HG03432 (cell line): ENCODE measurements around the gene ETV6.

ENCODE experiments used
- ATAC-seq: cut with Tn5 transposase; IDR thresholded peaks from one replicate; pipeline ENCODE4 v1.9.1; 2021; ENCODE audit warnings: mild to moderate bottlenecking, moderate library complexity; ENCODE audit not compliant: unreplicated experiment

ETV6 gene

DNA sequence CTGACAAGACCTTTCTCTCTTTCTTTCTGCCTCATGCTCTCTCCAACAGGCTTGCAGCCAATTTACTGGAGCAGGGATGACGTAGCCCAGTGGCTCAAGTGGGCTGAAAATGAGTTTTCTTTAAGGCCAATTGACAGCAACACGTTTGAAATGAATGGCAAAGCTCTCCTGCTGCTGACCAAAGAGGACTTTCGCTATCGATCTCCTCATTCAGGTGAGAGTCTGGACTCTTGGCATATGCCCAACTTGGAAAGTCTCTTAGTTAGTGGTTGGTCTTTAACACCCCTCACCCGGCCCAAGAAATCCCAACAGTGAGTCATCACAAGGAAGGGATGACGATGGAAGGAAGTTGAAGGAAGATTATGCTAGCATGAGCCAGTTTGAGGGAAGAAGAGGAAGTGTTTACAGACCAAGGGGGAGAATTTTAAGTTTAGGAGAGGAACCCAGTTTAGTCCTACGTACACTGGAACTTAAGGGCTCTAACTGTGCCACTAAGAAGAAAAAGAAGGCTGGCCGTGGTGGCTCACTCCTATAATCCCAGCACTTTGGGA is 189.7 kb downstream of the ETV6 start:
- ATAC-seq = no peak

DNA sequence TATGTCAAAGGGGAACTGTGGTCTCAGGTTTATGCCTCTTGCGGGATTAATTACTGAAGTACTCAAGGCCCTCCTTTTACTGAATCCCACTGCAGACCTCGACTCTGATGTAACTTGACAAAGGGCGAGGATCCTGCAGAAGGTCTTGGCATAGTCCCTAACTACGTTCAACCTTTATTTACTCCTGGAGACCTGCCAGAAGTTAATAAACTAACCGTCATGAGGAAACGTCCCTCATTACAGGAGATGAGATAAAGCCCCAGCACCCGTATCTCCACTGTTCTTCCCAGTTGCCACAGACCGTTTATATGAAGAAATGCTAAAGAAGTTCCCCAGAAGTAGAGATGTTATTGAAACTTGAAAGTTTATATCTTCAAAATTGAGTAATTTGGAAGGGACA is 190.9 kb downstream of the ETV6 start:
- no peak for ATAC-seq

DNA sequence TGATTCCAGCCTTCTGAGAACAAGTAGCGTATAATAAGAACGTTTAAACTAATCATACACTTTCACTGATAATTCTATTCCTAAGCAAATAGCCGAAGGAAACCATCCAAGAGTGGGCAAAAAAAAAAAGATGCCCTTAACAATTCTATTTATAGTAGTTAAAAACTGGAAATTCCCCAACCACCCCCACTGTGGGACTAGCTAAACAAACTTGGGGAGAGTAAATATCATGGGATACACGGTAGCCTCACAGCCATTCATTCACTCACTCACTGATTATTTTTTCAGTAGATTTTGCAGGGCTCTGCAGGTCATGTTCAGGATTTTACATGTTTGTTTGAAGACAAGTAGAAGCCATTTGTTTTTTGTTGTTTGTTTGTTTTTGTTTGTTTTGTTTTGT is 197.0 kb downstream of the ETV6 start:
- ATAC-seq = no peak

DNA sequence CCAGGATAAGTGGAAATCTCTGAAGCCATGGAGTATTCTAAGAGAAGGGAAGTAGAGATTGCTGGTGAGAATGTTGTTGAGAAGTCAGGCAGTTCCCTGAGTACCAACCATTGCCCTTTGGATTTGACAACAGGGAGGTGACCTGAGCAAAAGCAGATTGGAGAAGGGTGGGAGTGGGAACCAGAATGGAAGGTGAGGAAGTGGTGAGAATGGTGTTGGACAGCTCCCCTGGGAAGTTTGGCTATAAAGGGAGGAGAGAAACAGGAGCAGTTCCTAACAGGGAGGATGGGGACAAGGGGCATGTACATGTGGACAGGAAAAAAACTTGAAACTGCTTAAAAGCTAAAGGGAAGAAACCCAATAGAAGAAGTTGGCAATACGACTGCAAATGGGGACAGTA is 198.1 kb downstream of the ETV6 start:
- ATAC-seq = no peak

DNA sequence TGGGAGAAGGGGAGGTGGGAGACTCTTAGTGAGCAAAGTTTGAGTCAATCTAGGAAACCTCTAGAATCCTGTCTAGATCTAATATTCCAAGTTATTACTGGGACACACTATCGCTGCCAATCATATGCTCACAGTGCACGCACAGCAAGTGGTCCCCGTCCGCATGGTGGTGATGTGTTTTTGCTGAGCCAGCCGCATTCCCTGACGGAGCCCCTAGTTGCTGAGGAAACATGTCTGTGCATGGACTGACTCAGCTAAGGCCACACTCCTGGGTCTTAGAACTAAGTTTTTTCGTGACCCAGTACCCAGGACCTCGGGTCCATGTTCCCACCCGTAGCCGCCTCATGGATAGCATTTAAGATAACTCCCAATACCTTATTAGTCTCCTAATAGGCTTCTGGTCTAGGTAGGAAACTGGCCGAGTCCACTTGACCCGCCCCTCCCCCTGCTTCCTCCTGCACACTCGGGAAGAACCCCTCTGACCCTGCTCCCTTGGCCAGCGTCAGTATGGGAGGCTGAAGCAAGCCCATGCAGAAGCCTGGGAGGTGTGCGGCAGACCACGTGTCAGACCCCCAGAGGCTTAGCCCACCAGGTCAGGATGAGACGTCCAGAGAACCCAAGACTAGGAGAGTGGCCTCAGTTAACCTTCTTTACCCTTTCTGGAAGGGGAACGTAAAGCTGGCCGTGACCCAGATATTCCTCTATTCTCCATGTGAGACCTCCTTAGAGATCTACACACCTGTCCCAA is 200.5 kb downstream of the ETV6 start:
- no peak for ATAC-seq

DNA sequence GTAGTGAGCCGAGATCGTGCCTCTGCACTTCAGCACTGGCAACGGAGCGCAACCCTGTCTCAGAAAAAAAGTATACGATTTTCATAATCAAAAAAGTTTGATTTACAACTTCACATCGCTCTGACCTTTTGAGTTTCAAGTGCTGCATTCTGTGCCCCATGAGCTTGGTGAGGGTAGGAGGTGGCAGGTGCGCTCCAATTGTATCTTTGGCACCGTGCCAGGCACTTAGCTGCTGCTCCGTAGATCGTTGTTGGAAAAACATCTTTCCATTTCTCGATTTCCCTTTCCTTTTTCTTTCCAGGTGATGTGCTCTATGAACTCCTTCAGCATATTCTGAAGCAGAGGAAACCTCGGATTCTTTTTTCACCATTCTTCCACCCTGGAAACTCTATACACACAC is 203.7 kb downstream of the ETV6 start:
- no peak for ATAC-seq

DNA sequence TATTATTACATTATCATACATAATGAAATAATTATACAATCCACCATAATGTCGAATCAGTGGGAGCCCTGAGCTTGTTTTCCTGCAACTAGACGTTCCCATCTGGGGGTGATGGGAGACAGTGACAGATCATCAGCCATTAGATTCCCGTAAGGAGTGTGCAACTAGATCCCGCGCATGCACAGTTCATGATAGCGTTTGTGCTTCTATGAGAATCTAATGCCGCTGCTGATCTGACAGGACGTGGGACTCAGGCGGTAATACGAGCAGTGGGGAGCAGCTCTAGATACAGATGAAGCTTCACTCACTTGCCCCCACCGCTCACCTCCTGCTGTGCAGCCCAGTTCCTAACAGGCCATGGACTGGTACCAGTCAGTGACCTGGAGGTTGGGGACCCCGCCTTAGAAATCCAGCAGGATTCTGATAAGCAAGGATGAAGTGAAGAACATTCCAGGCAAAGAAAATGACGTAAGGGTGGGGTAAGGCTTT is 204.6 kb downstream of the ETV6 start:
- no peak for ATAC-seq

DNA sequence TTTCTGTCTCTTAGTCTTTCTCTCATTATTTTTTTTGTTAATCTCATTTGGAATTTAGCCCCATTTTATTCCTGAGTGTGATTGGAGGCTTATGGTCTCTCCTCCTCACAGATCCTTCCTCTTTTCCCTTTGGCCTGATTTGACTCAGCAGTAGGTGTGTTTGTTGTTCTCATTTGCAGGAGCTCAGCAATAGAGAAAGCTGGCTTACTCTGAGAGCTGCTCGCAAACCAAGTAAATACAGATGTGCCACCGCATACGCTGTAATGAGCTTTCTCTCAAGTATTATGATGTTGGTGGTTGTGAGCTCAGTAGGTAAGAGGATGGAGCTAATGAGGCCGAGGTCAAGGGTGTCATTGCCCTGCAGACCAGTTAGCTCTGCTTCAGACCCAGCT is 206.5 kb downstream of the ETV6 start:
- peak; percentile 73 for ATAC-seq

DNA sequence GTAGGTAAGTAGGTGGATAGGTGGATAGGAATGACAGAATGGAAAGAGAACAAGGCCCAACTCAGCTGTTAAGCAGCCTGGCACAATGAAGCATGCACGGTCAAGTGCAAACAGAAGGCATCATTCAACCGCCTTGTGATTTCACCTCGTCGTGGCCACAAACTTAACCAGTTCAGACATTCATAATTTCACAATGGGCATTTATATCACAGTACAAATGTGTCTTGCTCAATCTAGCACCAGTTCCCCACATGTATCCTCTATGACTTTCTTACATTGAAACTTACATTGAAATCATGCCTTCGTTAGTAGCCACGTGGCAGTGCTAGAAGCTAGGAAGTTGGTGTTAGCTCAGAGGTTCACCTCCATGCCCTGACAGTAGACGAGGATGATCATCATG is 207.5 kb downstream of the ETV6 start:
- no peak for ATAC-seq

DNA sequence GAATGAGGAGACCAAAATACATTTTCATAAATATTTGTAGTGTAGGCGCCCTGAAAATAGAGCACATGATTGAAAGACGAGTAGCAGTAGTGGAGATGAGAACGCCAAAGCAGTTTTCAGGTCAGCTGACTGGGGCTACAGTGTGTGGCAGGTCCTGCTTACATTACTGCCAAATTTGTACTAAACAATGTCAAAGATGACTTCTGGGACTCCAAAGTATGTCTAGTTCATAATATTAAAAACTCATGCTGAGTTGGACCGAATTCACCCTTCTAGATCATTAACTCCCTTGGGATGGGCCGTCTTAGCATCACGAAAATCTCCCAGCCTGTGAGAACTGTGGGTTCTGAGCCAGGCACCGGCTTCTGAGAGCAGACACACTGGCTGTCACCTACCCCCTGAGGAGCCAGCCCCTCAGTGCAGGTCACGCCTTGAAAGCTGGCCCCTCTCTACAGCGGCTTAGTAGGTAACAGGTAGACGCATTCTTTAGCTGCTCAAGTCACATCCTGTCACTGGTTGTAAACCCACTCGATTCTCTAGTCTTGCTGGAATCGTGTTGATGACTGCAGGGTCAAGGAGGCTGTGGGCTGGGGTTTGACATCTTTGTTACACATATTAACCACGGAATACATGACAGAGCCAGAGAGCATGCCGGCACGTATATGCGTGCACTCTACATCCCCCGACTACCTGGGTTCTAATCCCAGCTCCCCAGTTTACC is 210.4 kb downstream of the ETV6 start:
- ATAC-seq = no peak

DNA sequence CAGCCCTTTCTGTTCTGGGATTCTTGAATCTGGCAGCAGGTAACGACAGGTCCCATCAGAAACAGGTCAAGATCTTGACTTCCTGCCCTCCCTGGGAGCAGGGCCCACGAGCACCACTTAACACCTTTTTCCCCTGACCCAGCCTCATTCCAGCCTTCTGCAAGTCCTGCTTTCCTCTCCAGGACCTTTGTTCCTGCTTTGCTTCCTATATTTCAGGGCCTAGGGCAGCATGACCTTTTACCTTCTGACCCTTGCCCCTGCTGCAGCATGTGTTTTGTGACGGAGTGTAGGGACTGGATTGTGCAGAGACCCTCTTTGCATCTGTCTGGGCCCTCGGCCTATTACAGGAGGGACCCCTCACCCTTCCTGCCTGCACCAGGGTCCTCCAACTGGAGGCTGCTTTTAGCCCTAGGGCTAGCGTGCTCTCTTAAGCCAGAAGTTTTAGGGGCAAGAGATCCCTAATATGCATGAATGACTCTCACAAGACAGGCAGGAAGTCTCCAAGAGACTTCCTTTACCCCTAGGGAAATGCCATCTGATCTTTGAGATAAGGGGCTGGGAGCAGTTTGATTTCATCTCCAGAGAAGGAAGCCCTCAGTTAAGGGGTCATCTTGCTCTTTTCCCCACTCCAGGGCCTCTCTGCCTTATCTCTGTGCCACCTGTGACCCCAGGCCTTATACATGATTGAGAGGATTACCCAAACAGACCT is 211.8 kb downstream of the ETV6 start:
- no peak for ATAC-seq

DNA sequence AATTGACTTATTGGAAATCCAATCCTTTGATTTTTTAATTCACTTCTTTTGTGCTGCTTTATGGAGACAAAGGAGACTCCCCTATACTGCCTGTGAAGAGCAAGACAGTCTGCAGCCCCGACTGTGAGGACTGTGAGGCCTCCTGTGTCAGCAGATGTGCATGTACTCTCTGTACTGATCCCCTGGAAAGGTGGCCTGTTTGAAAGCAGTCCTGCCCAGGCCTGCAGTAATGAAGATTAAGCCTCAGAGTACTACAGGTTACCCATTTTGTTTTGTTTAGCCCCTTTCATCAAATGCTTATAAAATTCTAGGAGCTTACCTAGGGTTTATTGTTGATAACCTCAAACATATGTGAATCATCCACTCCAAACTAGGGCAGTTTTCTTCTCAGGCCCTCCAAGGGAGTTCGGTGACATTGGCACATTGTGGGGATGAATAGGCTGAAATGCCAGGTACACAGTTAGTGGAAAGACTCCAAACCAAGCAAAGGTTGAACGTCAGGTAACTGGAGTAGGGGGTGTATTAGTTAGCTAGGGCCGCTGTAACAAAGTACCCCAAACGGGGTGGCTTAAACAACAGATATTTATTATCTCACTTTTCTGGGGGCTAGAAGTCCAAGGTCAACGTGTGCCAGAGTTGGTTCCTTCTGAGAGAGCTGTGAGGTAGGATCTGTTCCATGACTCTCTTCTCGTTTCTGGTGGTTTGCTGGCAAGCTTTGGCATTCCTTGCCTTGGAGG is 212.6 kb downstream of the ETV6 start:
- no peak for ATAC-seq

DNA sequence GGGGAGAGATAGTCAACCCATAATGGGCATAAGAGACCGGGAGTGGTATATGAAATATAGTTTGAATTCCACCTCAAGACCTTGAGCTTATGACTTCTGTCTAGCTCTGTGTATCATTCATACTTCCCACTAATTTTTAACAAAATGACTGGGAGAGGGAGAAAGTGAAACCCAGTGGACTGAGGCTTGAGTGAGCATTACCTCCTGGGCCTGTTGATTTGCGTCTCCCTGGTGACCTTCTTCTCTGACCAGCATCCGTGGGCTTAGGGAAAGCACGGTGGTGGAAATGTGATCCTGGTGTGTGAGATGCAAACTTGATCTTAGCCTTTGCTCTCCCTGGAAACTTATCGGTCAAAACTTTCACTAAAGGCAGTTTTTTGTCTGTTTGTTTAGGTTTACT is 213.3 kb downstream of the ETV6 start:
- ATAC-seq = no peak

DNA sequence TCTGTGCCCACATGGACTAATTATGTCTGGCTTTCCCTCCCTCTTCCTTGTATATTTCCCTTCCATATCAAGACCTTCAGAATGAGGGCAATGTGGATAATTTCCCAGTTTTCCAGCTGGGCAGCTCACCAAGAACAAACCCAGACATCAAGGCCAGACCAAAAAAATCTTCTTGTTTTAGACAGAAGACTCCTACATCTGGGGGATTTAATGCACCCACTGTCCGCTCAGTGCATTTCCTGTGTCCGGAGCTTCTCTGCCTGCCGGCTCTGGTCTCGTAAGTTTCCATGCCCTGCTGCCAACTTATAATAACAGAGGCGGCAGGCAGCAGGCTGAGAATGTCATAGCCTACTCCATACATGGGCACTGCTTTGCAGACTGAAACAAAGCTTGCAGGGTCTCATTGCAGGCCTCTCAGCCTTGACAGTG is 214.0 kb downstream of the ETV6 start:
- no peak for ATAC-seq

DNA sequence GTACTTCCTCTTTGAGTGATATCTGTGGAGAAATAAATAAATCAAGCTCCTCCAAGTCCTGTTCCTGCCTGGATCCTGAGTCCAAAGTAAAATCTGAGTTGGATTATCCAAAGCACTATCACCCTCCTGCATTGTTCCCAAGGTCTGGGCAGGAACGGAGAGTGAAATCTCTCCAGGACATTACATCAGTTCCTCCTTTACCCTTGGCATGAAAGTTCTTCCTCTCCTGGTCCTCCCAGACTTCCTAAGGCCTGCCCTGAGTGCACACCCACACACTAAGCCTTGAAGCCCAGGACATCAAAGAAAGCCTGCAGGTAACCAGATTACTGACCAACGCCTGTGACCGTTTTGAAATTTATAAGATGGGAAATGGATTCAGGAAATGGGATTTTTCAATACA is 214.5 kb downstream of the ETV6 start:
- ATAC-seq = no peak

DNA sequence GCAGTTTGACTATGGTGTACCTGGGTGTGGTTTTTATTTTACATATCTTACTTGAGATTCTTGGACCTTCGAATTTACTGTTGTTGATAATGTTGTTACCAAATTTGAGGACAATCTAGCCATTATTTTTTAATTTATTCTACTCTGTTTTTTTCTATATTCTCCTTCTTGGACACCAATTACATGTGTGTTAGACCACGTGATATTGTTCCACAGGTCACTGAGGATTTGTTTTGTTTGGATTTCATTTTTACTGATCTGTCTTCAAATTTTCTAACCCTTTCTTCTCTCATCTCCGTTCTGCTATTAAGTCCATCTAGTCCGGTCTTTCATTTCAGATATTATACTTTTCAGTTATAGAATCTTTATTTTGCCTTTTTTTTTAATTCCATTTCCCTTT is 216.3 kb downstream of the ETV6 start:
- no peak for ATAC-seq

DNA sequence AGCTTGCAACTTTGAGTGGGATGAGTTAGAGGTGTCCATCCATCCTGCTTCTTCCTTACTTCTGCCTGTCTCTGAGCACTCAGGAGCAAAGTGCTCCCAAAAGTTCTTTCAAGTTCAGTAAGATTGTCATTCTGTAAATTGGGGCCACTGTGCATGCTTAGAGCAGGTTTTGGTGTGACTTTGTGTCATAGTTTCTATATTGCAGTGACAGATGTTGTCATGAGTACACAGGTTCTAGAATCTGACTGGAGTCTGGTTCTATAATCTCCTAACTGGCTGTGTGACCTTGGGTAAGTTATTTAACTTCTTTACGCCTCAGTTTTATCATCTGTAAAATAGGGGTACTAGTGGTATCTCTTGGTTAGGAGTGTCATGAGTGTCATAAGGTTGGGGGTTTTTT is 218.6 kb downstream of the ETV6 start:
- no peak for ATAC-seq

DNA sequence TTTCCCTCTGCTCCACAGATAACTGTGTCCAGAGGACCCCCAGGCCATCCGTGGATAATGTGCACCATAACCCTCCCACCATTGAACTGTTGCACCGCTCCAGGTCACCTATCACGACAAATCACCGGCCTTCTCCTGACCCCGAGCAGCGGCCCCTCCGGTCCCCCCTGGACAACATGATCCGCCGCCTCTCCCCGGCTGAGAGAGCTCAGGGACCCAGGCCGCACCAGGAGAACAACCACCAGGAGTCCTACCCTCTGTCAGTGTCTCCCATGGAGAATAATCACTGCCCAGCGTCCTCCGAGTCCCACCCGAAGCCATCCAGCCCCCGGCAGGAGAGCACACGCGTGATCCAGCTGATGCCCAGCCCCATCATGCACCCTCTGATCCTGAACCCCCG is 219.9 kb downstream of the ETV6 start:
- no peak for ATAC-seq

DNA sequence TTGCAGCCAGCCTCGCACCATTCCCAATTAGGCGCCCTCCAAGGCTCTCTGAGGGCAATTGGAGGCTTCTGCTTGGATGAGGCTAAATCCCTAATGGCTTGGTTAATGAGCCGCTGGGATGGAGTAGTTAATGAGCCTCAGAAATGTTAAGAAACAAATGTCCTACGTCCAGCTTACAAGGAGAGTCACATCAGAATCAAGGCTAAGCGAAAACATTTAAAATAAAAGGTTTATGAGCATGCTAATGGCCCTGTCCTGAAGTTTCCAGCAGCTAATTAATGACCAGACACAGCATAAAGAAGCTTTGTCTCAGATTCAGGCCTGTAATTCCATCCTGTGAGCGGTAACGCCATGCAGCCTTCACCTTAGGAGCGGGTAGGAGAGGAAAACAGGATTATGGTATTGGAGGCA is 220.6 kb downstream of the ETV6 start:
- ATAC-seq = no peak

DNA sequence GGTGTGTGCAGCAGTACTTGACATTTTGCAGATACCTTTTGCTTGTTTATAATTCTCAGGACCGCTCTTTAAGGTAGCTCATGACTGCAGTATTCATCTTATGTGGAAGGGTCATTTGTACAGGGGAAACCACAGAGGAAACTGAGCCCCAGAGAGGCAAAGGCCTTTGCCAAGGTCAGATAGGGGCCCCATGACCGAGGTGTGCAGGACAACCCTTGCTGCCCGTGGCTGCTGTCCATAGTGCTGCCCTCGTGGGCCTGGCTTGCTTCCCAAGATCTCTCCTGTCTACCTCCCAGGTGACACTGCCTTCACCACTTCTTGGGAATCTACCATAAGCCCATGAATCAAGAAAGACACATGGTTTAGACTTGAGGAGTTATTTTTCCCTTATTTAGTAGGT is 222.6 kb downstream of the ETV6 start:
- ATAC-seq = no peak

DNA sequence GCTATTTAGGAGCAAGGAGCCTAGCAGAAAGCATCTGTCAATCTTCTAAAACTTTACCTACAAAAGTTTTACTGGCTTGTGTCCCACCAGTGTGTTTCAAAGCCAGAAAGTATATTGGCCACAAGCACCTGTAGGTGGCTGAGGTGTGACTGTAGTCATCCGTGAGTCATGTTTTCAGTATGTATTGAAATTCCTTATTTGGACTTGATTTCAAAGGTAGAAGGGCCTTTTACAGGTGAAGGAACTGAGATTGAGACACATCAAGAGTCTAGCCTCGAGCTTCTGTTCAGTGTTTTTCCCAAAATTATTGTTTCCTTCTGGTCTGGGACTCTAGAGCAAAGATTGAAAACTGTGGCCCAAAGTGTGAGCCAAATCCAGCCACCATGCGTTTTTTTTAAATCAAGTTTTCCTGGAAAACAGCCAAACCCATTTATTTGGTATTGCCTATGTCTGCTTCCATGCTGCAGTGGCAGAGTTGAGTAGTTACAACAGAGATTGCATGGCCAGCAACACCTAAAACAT is 226.0 kb downstream of the ETV6 start:
- no peak for ATAC-seq
